ENCODE results near the gene TMEM38B. TPM values are rescaled to one million over a fixed set of nuclear protein-coding genes. Genes with fewer than 3 reads are reported as not detected.

The TMEM38B gene
- total RNA-seq, 1 experiment from 2014 or later, result 14.5 TPM

- H3K4ac ChIP-seq (ENCODE audit: low read depth, low read length), result no peak overlapping the region
- H3K14ac ChIP-seq (ENCODE audit: insufficient read depth, low read length), result no peak overlapping the region
- no peaks in the 10 kb centered on the region for H3K9me3 Mint-ChIP-seq
- H3K9ac ChIP-seq (ENCODE audit: extremely low read depth, insufficient read length, low read length), result no peak overlapping the region
- H2BK15ac ChIP-seq (ENCODE audit: low read depth, low read length), result no peak overlapping the region
- H4K91ac ChIP-seq (ENCODE audit: insufficient read length, low read depth, low read length), result no peak overlapping the region
- no peak overlapping the region for H3K56ac ChIP-seq (ENCODE audit: insufficient read length, low read depth, low read length)
- no peak overlapping the region for H2AFZ ChIP-seq (ENCODE audit: low read length)
- H3K79me2 ChIP-seq (ENCODE audit: insufficient read depth, low read length), result no peaks in the 10 kb centered on the region
- no peak overlapping the region for H3K18ac ChIP-seq (ENCODE audit: insufficient read length, low read depth, low read length)
- H3T11ph ChIP-seq (ENCODE audit: low read length), result no peak overlapping the region
- TF ChIP-seq CTCF (conservative IDR thresholded peaks at IDR 0.05), result no peak
- no CpG with 5 or more reads among the region's 3 CpGs for WGBS (ENCODE audit: extremely low coverage, insufficient read length, low lambda C conversion rate)
- no peak overlapping the region for H3K4me2 ChIP-seq (ENCODE audit: insufficient read depth, insufficient read length, low read length)
- H2BK5ac ChIP-seq (ENCODE audit: insufficient read length, low read length), result no peak overlapping the region
- H2BK20ac ChIP-seq (ENCODE audit: low read depth, low read length, poor library complexity, severe bottlenecking), result no peak overlapping the region
- H3K79me1 ChIP-seq (ENCODE audit: insufficient read depth, low read depth, low read length, poor library complexity, severe bottlenecking), result no peaks in the 10 kb centered on the region
- H3K4me3 Mint-ChIP-seq, result no peak overlapping the region
- H3K27ac ChIP-seq (ENCODE audit: insufficient read length, low read depth, low read length), result no peak overlapping the region
- peaks cover 20 to 46% of the 10 kb centered on the region in 2 experiments for H3K4me1 Mint-ChIP-seq
- no peak overlapping the region for H4K5ac ChIP-seq (ENCODE audit: insufficient read length, low read depth, low read length)
- no peaks in the 10 kb centered on the region for H3K4me1 ChIP-seq (ENCODE audit: insufficient read depth, low read length)
- H3K27me3 Mint-ChIP-seq (ENCODE audit: low read depth), result no peaks in the 10 kb centered on the region; the same call in 1 of the 2 replicates
- no peak overlapping the region for H2AK5ac ChIP-seq (ENCODE audit: insufficient read length, low read length)
- no peaks in the 10 kb centered on the region for H3K27me3 ChIP-seq (ENCODE audit: insufficient read depth, low read length)
- H3K9me3 ChIP-seq (ENCODE audit: control insufficient read depth, low read depth, low read length), result no peaks in the 10 kb centered on the region
- H3K36me3 Mint-ChIP-seq (ENCODE audit: insufficient read depth in 1 of 3, low read depth in 3 of 3), result no peaks in the 10 kb centered on the region
- H4K20me1 ChIP-seq (ENCODE audit: control insufficient read depth, insufficient read depth, insufficient read length), result no peaks in the 10 kb centered on the region
- no peak overlapping the region for H2BK120ac ChIP-seq (ENCODE audit: low read depth, low read length, poor library complexity, severe bottlenecking)
- no peak overlapping the region for H3K27ac Mint-ChIP-seq
- H3K23ac ChIP-seq (ENCODE audit: insufficient read length, low read depth, low read length), result no peak overlapping the region
- H4K8ac ChIP-seq (replicated peaks; ENCODE audit: insufficient read length, low read depth, low read length), result no peak overlapping the region
- H3K23me2 ChIP-seq (ENCODE audit: insufficient read length, low read depth, low read length, poor library complexity, severe bottlenecking), result no peaks in the 10 kb centered on the region
- no peak for DNase-seq
- H2BK12ac ChIP-seq (ENCODE audit: insufficient read length, low read depth, low read length), result no peak overlapping the region
Observed at GRCh38 chr9:105672711-105673234, 21.6 kb upstream of the TMEM38B start.

Measured in H9 (cell line).